Natural killer cell (primary cell): ENCODE data around the gene RRAGD. TPM values are rescaled to one million over a fixed set of nuclear protein-coding genes. Genes with fewer than 3 reads are reported as not detected.

Source experiments
- ATAC-seq, 3 donors: fragments of 150-1000 bp in 2 of 3; fragments of 200-7000 bp in 1 of 3; cut with Tn5 transposase; 1 replicate in 1 of 3; 2 replicates in 2 of 3; pipeline ENCODE4 v1.10.0; 2021; ENCODE audit warnings: mild to moderate bottlenecking in 2 of 3, moderate library complexity in 2 of 3
- DNase-seq, 2 donors: peaks; one replicate each; pipeline versions ENCODE4 v3.0.0 to v3.0.0-alpha.2; 2013 to 2021; ENCODE audit warnings: mixed read lengths in 1 of 2
- H3K27ac ChIP-seq: one replicate; pipeline ENCODE4 v1.5.1; 2013; ENCODE audit warnings: mild to moderate bottlenecking, low read length
- H3K27me3 ChIP-seq: one replicate; pipeline ENCODE4 v1.6.1; 2013; ENCODE audit warnings: low read length; ENCODE audit not compliant: control insufficient read depth, insufficient read depth
- H3K36me3 ChIP-seq: one replicate; pipeline ENCODE4 v1.6.1; 2013; ENCODE audit warnings: low read length; ENCODE audit not compliant: control insufficient read depth, insufficient read depth
- H3K4me1 ChIP-seq: one replicate; pipeline ENCODE4 v1.6.1; 2013; ENCODE audit warnings: low read length; ENCODE audit not compliant: control insufficient read depth, insufficient read depth
- H3K4me3 ChIP-seq: one replicate; pipeline ENCODE4 v1.5.1; 2013; ENCODE audit warnings: low read length
- H3K9me3 ChIP-seq: one replicate; pipeline ENCODE4 v1.6.1; 2013; ENCODE audit warnings: low read length; ENCODE audit not compliant: control insufficient read depth, insufficient read depth
- H3K27ac Mint-ChIP-seq, 2 donors: one replicate each; pipeline ENCODE4 v1.8.0; 2022; ENCODE audit warnings: mild to moderate bottlenecking in 2 of 2, mixed read lengths in 2 of 2, moderate library complexity in 1 of 2
- H3K27me3 Mint-ChIP-seq, 2 donors: one replicate each; pipeline ENCODE4 v1.8.0; 2022; ENCODE audit warnings: low read depth in 2 of 2, mixed read lengths in 2 of 2
- H3K36me3 Mint-ChIP-seq: one replicate; pipeline ENCODE4 v1.8.0; 2022; ENCODE audit warnings: mixed read lengths
- H3K4me1 Mint-ChIP-seq, 2 donors: one replicate each; pipeline ENCODE4 v1.8.0; 2022; ENCODE audit warnings: mixed read lengths in 2 of 2
- H3K4me3 Mint-ChIP-seq: one replicate; pipeline ENCODE4 v1.8.0; 2022; ENCODE audit warnings: mild to moderate bottlenecking, moderate library complexity, mixed read lengths
- H3K9me3 Mint-ChIP-seq, 2 donors: one replicate each; pipeline ENCODE4 v1.8.0; 2022; ENCODE audit warnings: mixed read lengths in 2 of 2
- WGBS: methylation state at CpG from one replicate; pipeline ENCODE4 v1.1.7; 2013; ENCODE audit warnings: missing lambda C conversion rate; ENCODE audit not compliant: insufficient coverage; 5-methylcytosine and 5-hydroxymethylcytosine counted together
- intact Hi-C: fragments of 100-400 bp; cut with micrococcal nuclease; formaldehyde crosslinking; loops from one replicate; pipeline ENCODE4 v1.14.2; 2022
- total RNA-seq, 4 donors: library from RNA; stranded (reverse); fragments of 120-200 nt in 1 of 4; gene quantifications; one replicate each; pipeline versions ENCODE4 v1.2.3 to v1.2.4, GENCODE V29; 2013 to 2022
- TF ChIP-seq, protein P1 (sequence below): fragments of 200-600 bp; IDR thresholded peaks from one replicate; pipeline ENCODE4 v1.8.0; 2022; ENCODE audit warnings: antibody characterized with exemption

RRAGD gene
- total RNA-seq, 3 donors from 2014 or later (not counting 1 experiment from before 2014, with no cell fraction given): 0.43 to 4.4 (median 1.8) TPM

DNA sequence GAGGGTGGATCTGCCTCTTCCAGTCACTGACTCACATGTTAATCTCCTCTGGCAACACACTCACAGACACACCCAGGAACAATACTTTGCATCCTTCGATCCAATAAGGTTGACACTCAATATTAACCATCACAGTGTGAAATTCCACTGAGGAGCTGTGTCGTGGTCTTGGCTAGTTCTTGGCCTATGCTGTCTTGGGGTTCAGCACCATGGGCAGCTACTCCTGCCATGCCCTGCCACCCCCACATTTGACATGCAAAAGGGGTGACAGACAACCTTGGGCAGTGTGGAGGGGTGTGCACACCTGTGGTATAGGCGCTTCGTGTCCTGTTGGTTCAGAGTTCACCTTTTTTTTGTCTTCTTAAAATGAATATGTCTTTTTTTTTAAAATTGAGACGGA is 46.6 kb upstream of the RRAGD start:
- H3K9me3 ChIP-seq: no peaks in the 10 kb centered on the region
- Mint-ChIP-seq H3K27ac (no peak overlapping the region), H3K36me3 (no peaks in the 10 kb centered on the region), H3K27me3 (no peaks in the 10 kb centered on the region), H3K4me1 (no peaks in the 10 kb centered on the region), H3K4me3 (no peak overlapping the region), H3K9me3 (peaks cover 0 to 5% of the 10 kb centered on the region in 2 donors)
- WGBS: 95% methylated on average over 5 of the region's 5 CpGs
- H3K4me3 ChIP-seq: no peak overlapping the region
- H3K27ac ChIP-seq: no peak overlapping the region
- DNase-seq (no peak), ATAC-seq (no peak)
- H3K36me3 ChIP-seq: no peaks in the 10 kb centered on the region
- TF ChIP-seq, protein P1, sequence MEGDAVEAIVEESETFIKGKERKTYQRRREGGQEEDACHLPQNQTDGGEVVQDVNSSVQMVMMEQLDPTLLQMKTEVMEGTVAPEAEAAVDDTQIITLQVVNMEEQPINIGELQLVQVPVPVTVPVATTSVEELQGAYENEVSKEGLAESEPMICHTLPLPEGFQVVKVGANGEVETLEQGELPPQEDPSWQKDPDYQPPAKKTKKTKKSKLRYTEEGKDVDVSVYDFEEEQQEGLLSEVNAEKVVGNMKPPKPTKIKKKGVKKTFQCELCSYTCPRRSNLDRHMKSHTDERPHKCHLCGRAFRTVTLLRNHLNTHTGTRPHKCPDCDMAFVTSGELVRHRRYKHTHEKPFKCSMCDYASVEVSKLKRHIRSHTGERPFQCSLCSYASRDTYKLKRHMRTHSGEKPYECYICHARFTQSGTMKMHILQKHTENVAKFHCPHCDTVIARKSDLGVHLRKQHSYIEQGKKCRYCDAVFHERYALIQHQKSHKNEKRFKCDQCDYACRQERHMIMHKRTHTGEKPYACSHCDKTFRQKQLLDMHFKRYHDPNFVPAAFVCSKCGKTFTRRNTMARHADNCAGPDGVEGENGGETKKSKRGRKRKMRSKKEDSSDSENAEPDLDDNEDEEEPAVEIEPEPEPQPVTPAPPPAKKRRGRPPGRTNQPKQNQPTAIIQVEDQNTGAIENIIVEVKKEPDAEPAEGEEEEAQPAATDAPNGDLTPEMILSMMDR: no peak
- intact Hi-C loops: no loop called here
- no peaks in the 10 kb centered on the region for H3K27me3 ChIP-seq
- no peaks in the 10 kb centered on the region for H3K4me1 ChIP-seq

DNA sequence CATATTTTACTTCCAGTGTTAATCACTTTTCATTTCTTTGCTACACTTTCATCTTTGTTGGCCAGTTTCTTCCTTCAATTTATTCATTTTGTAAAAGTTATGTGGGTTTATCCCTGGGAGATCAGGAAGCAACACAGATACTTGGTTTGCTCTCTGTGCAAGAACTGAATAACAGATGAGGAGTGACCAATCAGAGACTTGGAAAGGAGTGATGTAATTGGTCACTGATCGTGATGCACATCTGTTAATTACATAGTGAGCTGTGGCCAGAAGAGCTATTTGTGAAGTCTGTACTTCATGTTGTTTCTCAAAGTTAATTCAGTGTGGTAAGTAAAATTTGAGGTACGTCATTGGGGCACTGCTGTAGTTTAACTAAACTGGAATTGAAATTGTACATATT is 42.2 kb upstream of the RRAGD start:
- Mint-ChIP-seq H3K27me3 (no peaks in the 10 kb centered on the region), H3K27ac (no peak overlapping the region), H3K36me3 (no peaks in the 10 kb centered on the region), H3K4me3 (no peak overlapping the region), H3K9me3 (peaks cover 0 to 5% of the 10 kb centered on the region in 2 donors), H3K4me1 (no peaks in the 10 kb centered on the region)
- ATAC-seq (no peak), DNase-seq (no peak)
- H3K27me3 ChIP-seq: no peaks in the 10 kb centered on the region
- H3K4me1 ChIP-seq: no peaks in the 10 kb centered on the region
- no peaks in the 10 kb centered on the region for H3K36me3 ChIP-seq
- no peaks in the 10 kb centered on the region for H3K9me3 ChIP-seq
- TF ChIP-seq, protein P1: no peak
- no peak overlapping the region for H3K27ac ChIP-seq
- 96% methylated on average over 2 of the region's 2 CpGs for WGBS
- intact Hi-C loops: no loop called here
- no peak overlapping the region for H3K4me3 ChIP-seq

DNA sequence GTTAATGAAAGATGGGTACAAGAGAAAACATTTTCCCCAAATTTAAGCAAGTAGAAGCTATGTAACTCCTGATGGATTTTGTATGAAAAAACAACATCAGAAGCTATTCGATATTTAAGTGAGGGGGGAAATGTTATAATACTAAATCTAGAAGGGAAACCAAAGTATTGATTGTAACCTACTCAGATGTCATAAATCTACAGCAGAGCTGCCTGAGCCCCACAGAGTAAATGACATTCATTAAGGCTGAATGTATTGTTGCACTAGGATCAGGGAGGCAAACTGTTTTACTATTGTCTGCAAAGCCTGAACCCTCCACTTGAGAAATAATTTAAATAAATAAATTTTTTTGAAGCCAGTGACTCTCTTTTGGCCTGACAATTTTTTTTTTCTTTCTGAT is 40.2 kb upstream of the RRAGD start:
- H3K9me3 Mint-ChIP-seq: peaks cover 0 to 5% of the 10 kb centered on the region in 2 donors
- Histone ChIP-seq H3K4me1 (no peaks in the 10 kb centered on the region), H3K9me3 (no peaks in the 10 kb centered on the region), H3K36me3 (no peaks in the 10 kb centered on the region), H3K27me3 (no peaks in the 10 kb centered on the region), H3K27ac (no peak overlapping the region), H3K4me3 (no peak overlapping the region)
- H3K27ac Mint-ChIP-seq: no peak overlapping the region
- no peak for DNase-seq
- no peaks in the 10 kb centered on the region for H3K4me1 Mint-ChIP-seq
- H3K27me3 Mint-ChIP-seq: no peaks in the 10 kb centered on the region
- TF ChIP-seq, protein P1: no peak
- 100% methylated on average over 1 of the region's 1 CpG for WGBS
- no peaks in the 10 kb centered on the region for H3K36me3 Mint-ChIP-seq
- ATAC-seq: no peak
- H3K4me3 Mint-ChIP-seq: no peak overlapping the region
- intact Hi-C loops: no loop called here

GRCh38 chr6:89449193-89449592 is 37.1 kb upstream of the RRAGD start:
- intact Hi-C loops: no loop called here
- Histone ChIP-seq H3K9me3 (no peaks in the 10 kb centered on the region), H3K27me3 (no peaks in the 10 kb centered on the region), H3K4me1 (no peaks in the 10 kb centered on the region), H3K4me3 (no peak overlapping the region), H3K36me3 (no peaks in the 10 kb centered on the region), H3K27ac (no peak overlapping the region)
- Mint-ChIP-seq H3K27ac (no peak overlapping the region), H3K4me3 (no peak overlapping the region), H3K9me3 (no peaks in the 10 kb centered on the region), H3K4me1 (no peaks in the 10 kb centered on the region), H3K27me3 (no peaks in the 10 kb centered on the region), H3K36me3 (no peaks in the 10 kb centered on the region)
- ATAC-seq (no peak), DNase-seq (no peak)
- WGBS: 7% methylated on average over 1 of the region's 1 CpG
- TF ChIP-seq, protein P1: no peak
